Measurements from ENCODE around the gene NEUROD2. TPM values are rescaled to one million over a fixed set of nuclear protein-coding genes. Genes with fewer than 3 reads are reported as not detected.

The NEUROD2 gene
- total and polyA plus RNA-seq, 10 of the 15 experiments (the other 5 are each of a cell fraction or from before 2014, with no cell fraction given): not detected

GRCh38 chr17:39631403-39631802 lies 23.7 kb upstream of the NEUROD2 start (continued):
- no peak for TF ChIP-seq ATF3 (IDR thresholded peaks at IDR 0.05; ENCODE audit: borderline replicate concordance, extremely low read depth, low read depth, low read length)
- TF ChIP-seq MEF2B (IDR thresholded peaks at IDR 0.05; ENCODE audit: partially characterized antibody, poor library complexity, severe bottlenecking): no peak
- no peak for TF ChIP-seq IRF3 (IDR thresholded peaks at IDR 0.05)
- no peak for TF ChIP-seq POU2F2 (IDR thresholded peaks at IDR 0.05; ENCODE audit: borderline replicate concordance, low read depth, low read length)
- TF ChIP-seq BRCA1 (IDR thresholded peaks at IDR 0.05; ENCODE audit: low read depth, low read length): no peak
- TF ChIP-seq IRF5 (IDR thresholded peaks at IDR 0.05; ENCODE audit: borderline replicate concordance): no peak
- no peak for TF ChIP-seq NRF1 (conservative IDR thresholded peaks at IDR 0.05; ENCODE audit: low read depth, low read length)

- intact Hi-C loops (cut with micrococcal nuclease; ENCODE audit: unreplicated experiment) (no loop called here), in situ Hi-C loops (cut with MboI) (no loop called here)
- no peak for FAIRE-seq
- 59% methylated on average over 12 of the region's 12 CpGs for WGBS (ENCODE audit: insufficient coverage, insufficient replicate concordance, low lambda C conversion rate, missing lambda C conversion rate)
- H3K4me1 ChIP-seq (ENCODE audit: control insufficient read depth, insufficient read depth, low read length): no peaks in the 10 kb centered on the region
- POLR2A ChIA-PET: no interaction called here
- H2AFZ ChIP-seq (ENCODE audit: control insufficient read depth, low read depth, low read length): no peak overlapping the region
- no peak overlapping the region for H3K4me2 ChIP-seq (ENCODE audit: control insufficient read depth, insufficient read depth)
- BruUV-seq (replicated peaks): no TSS peak
- SMC1A ChIA-PET (ENCODE audit: uncharacterized antibody, unreplicated experiment): no interaction called here
- CTCF ChIA-PET: interaction anchor here (1.3 to 15.5 kb wide), 5 partner anchors 8 to 216 kb away, joined by 3 to 225 read pairs (median 4); no protein-coding TSS in a partner anchor
- no peak overlapping the region for H3K27ac ChIP-seq (ENCODE audit: control insufficient read depth, insufficient read depth)
- H3K9ac ChIP-seq (ENCODE audit: control insufficient read depth, insufficient read depth, low read length): no peak overlapping the region
- no peaks in the 10 kb centered on the region for H3K79me2 ChIP-seq (ENCODE audit: control insufficient read depth, insufficient read depth, low read length)
- RAD21 ChIA-PET (ENCODE audit: unreplicated experiment): no interaction called here
- H4K20me1 ChIP-seq (ENCODE audit: control insufficient read depth, insufficient read depth): no peaks in the 10 kb centered on the region
- H3K4me3 ChIP-seq: no peak overlapping the region
- no peak for DNase-seq (ENCODE audit: low read depth, low spot score)
- H3K36me3 ChIP-seq (ENCODE audit: control insufficient read depth in 2 of 2, insufficient read depth in 2 of 2, low read length in 1 of 2): no peaks in the 10 kb centered on the region
- H3K9me3 ChIP-seq (replicated peaks; ENCODE audit: control insufficient read depth, insufficient read depth, low read length): no peaks in the 10 kb centered on the region
- no peak for ATAC-seq
- H3K27me3 ChIP-seq (replicated peaks in 1 of 2; ENCODE audit: control insufficient read depth in 2 of 2, insufficient read depth in 2 of 2, low read length in 1 of 2): peaks cover 7 to 8% of the 10 kb centered on the region in 2 experiments
- no peak for TF ChIP-seq ZBTB33 (IDR thresholded peaks at IDR 0.05)
- TF ChIP-seq RCOR1 (conservative IDR thresholded peaks at IDR 0.05; ENCODE audit: low read depth, low read length): no peak
- no peak for TF ChIP-seq TCF3 (IDR thresholded peaks at IDR 0.05; ENCODE audit: borderline replicate concordance, insufficient read depth, low read depth, low read length)
- no peak for TF ChIP-seq CEBPB (IDR thresholded peaks at IDR 0.05; ENCODE audit: borderline replicate concordance in 1 of 2, low read depth in 2 of 2, low read length in 2 of 2)
- no peak for TF ChIP-seq PKNOX1 (IDR thresholded peaks at IDR 0.05)
- TF ChIP-seq ELK1 (IDR thresholded peaks at IDR 0.05; ENCODE audit: low read depth, low read length): no peak
- no peak for TF ChIP-seq POLR2A (IDR thresholded peaks at IDR 0.05; ENCODE audit: low read depth, low read length)
- no peak for TF ChIP-seq BHLHE40 (IDR thresholded peaks at IDR 0.05; ENCODE audit: borderline replicate concordance in 1 of 2, low read depth in 2 of 2, low read length in 1 of 2)
- TF ChIP-seq HCFC1 (IDR thresholded peaks at IDR 0.05; ENCODE audit: low read length): no peak
- TF ChIP-seq KAT2A (conservative IDR thresholded peaks at IDR 0.05; ENCODE audit: control insufficient read depth, low read depth, low read length): no peak
These were observed 22.2 kb upstream of the NEUROD2 start for GRCh38 chr17:39629898-39630297.

Measured in GM12878 (cell line).